ENCODE measurements around the gene TRIM63.

Gene TRIM63

DNA sequence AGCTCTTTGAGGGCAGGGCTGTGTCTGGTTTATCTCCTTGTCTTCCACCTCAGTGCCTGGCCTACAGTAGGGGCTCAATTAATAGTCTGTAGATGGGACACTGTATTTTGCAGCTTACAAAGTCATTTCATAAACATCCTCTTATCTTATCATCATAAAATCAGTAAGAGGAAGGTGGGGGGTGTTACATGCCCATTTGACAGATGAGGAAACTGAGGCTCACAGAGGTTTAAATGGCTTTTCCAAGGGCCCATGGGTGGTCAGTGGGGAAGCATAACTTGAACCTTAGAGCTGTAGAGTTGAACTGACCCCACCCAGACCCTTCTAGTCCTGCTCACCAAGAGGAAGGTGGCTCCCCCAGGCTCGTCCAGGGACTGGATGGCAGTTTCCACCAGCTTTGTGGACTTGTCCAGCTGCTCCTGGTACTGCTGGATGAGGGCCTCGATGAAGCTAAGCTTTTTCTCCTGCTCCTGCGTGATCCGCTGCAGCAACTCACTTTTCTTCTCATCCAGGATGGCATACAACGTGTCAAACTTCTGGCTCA lies 9.3 kb downstream of the TRIM63 start (continued):
- TF ChIP-seq OSR2 (tag by site-specific recombination; IDR thresholded peaks at IDR 0.05) (no peak), ZIC2 (tag by site-specific recombination; IDR thresholded peaks at IDR 0.05) (no peak), PBX3 (CRISPR knock-in tag; IDR thresholded peaks at IDR 0.05) (no peak), ZNF561 (tag by site-specific recombination; IDR thresholded peaks at IDR 0.05; ENCODE audit: borderline replicate concordance) (no peak), ZNF701 (tag by site-specific recombination; IDR thresholded peaks at IDR 0.05) (no peak), ZNF747 (tag by site-specific recombination; IDR thresholded peaks at IDR 0.05) (no peak), ZNF24 (tag by site-specific recombination; IDR thresholded peaks at IDR 0.05) (no peak)
- TF ChIP-seq, protein P1, sequence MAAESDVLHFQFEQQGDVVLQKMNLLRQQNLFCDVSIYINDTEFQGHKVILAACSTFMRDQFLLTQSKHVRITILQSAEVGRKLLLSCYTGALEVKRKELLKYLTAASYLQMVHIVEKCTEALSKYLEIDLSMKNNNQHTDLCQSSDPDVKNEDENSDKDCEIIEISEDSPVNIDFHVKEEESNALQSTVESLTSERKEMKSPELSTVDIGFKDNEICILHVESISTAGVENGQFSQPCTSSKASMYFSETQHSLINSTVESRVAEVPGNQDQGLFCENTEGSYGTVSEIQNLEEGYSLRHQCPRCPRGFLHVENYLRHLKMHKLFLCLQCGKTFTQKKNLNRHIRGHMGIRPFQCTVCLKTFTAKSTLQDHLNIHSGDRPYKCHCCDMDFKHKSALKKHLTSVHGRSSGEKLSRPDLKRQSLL (tag by site-specific recombination; IDR thresholded peaks at IDR 0.05) = no peak

GRCh38 chr1:26057189-26057588 lies 10.2 kb downstream of the TRIM63 start:
- CTCF ChIA-PET = no interaction called here
- Histone ChIP-seq H3K27ac (ENCODE audit: extremely low read depth, low read depth, low read length) (no peak overlapping the region), H3K4me1 (ENCODE audit: control insufficient read depth, insufficient read depth, low read length) (no peaks in the 10 kb centered on the region), H3K4me3 (ENCODE audit: low read depth, low read length) (no peak overlapping the region), H3K9me3 (ENCODE audit: control insufficient read depth, insufficient read depth, low read depth, low read length) (no peaks in the 10 kb centered on the region), H3K36me3 (ENCODE audit: control insufficient read depth in 2 of 2, insufficient read depth in 1 of 2, low read length in 2 of 2) (no peaks in the 10 kb centered on the region)
- TF ChIP-seq, protein P2, sequence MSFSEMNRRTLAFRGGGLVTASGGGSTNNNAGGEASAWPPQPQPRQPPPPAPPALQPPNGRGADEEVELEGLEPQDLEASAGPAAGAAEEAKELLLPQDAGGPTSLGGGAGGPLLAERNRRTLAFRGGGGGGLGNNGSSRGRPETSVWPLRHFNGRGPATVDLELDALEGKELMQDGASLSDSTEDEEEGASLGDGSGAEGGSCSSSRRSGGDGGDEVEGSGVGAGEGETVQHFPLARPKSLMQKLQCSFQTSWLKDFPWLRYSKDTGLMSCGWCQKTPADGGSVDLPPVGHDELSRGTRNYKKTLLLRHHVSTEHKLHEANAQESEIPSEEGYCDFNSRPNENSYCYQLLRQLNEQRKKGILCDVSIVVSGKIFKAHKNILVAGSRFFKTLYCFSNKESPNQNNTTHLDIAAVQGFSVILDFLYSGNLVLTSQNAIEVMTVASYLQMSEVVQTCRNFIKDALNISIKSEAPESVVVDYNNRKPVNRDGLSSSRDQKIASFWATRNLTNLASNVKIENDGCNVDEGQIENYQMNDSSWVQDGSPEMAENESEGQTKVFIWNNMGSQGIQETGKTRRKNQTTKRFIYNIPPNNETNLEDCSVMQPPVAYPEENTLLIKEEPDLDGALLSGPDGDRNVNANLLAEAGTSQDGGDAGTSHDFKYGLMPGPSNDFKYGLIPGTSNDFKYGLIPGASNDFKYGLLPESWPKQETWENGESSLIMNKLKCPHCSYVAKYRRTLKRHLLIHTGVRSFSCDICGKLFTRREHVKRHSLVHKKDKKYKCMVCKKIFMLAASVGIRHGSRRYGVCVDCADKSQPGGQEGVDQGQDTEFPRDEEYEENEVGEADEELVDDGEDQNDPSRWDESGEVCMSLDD (tag by site-specific recombination; IDR thresholded peaks at IDR 0.05) = no peak
- peak; percentile 62 for TF ChIP-seq PRDM10 (tag by site-specific recombination; IDR thresholded peaks at IDR 0.05)
- TF ChIP-seq, protein P3, sequence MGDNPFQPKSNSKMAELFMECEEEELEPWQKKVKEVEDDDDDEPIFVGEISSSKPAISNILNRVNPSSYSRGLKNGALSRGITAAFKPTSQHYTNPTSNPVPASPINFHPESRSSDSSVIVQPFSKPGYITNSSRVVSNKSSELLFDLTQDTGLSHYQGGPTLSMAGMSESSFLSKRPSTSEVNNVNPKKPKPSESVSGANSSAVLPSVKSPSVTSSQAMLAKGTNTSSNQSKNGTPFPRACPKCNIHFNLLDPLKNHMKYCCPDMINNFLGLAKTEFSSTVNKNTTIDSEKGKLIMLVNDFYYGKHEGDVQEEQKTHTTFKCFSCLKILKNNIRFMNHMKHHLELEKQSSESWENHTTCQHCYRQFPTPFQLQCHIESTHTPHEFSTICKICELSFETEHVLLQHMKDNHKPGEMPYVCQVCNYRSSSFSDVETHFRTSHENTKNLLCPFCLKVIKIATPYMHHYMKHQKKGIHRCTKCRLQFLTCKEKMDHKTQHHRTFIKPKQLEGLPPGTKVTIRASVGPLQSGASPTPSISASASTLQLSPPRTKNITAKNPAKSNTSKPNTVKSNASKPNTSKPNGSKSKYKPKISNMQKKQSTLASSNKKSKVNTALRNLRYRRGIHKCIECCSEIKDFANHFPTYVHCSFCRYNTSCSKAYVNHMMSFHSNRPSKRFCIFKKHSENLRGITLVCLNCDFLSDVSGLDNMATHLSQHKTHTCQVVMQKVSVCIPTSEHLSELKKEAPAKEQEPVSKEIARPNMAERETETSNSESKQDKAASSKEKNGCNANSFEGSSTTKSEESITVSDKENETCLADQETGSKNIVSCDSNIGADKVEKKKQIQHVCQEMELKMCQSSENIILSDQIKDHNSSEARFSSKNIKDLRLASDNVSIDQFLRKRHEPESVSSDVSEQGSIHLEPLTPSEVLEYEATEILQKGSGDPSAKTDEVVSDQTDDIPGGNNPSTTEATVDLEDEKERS (tag by site-specific recombination; IDR thresholded peaks at IDR 0.05) = no peak
- TF ChIP-seq ZBTB49 (tag by site-specific recombination; IDR thresholded peaks at IDR 0.05; ENCODE audit: low read depth) = no peak
- POLR2A ChIA-PET = no interaction called here
